HepG2 (cell line): ENCODE measurements around the gene VDAC2. TPM values are rescaled to one million over a fixed set of nuclear protein-coding genes. Genes with fewer than 3 reads are reported as not detected.

ENCODE experiments used
- HOXA7 ChIP-seq: sonication (generic); formaldehyde crosslinking; IDR thresholded peaks from 2 replicates; pipeline ENCODE4 v1.8.1; 2022; ENCODE audit warnings: mild to moderate bottlenecking, missing genetic modification reagents, moderate library complexity
- HOXD1 ChIP-seq: sonication (generic); formaldehyde crosslinking; IDR thresholded peaks from 2 replicates; pipeline ENCODE4 v1.5.0; 2020; ENCODE audit warnings: missing genetic modification reagents
- PAWR ChIP-seq: sonication (generic); formaldehyde crosslinking; IDR thresholded peaks from 2 replicates; pipeline ENCODE4 v1.4.0; 2020; ENCODE audit warnings: missing genetic modification reagents, mild to moderate bottlenecking, borderline replicate concordance
- POGK ChIP-seq: sonication (generic); formaldehyde crosslinking; conservative IDR thresholded peaks from 2 replicates; pipeline ENCODE4 v1.8.0; 2022; ENCODE audit warnings: mild to moderate bottlenecking, moderate library complexity, missing genetic modification reagents
- SALL2 ChIP-seq: sonication (generic); formaldehyde crosslinking; IDR thresholded peaks from 2 replicates; pipeline ENCODE4 v1.8.1; 2023; ENCODE audit warnings: mild to moderate bottlenecking, missing genetic modification reagents, inconsistent platforms
- SP4 ChIP-seq: sonication (generic); formaldehyde crosslinking; IDR thresholded peaks from 2 replicates; pipeline ENCODE4 v1.8.1; 2023; ENCODE audit warnings: mild to moderate bottlenecking, missing genetic modification reagents
- THAP9 ChIP-seq: sonication (generic); formaldehyde crosslinking; IDR thresholded peaks from 2 replicates; pipeline ENCODE4; 2020; ENCODE audit warnings: missing genetic modification reagents, mild to moderate bottlenecking, borderline replicate concordance
- YEATS4 ChIP-seq: sonication (generic); formaldehyde crosslinking; IDR thresholded peaks from 2 replicates; pipeline ENCODE4 v1.4.0; 2020; ENCODE audit warnings: missing genetic modification reagents, borderline replicate concordance
- ZBTB42 ChIP-seq: sonication (generic); formaldehyde crosslinking; IDR thresholded peaks from 2 replicates; pipeline ENCODE4 v1.5.0; 2020; ENCODE audit warnings: mild to moderate bottlenecking, missing genetic modification reagents
- ZNF512 ChIP-seq: sonication (generic); formaldehyde crosslinking; IDR thresholded peaks from 2 replicates; pipeline ENCODE4 v1.4.0; 2020; ENCODE audit warnings: mild to moderate bottlenecking, missing genetic modification reagents
- ZNF557 ChIP-seq: sonication (generic); formaldehyde crosslinking; IDR thresholded peaks from 2 replicates; pipeline ENCODE4 v1.4.0; 2020; ENCODE audit warnings: missing genetic modification reagents
- ZNF749 ChIP-seq: sonication (generic); formaldehyde crosslinking; IDR thresholded peaks from 2 replicates; pipeline ENCODE4 v1.8.0; 2022; ENCODE audit warnings: mild to moderate bottlenecking, missing genetic modification reagents, moderate library complexity, borderline replicate concordance
- ZNF850 ChIP-seq: sonication (generic); formaldehyde crosslinking; conservative IDR thresholded peaks from 2 replicates; pipeline ENCODE4 v1.9.0; 2021; ENCODE audit warnings: mild to moderate bottlenecking, missing genetic modification reagents
- polyA plus RNA-seq, 8 experiments: library from polyadenylated mRNA; depleted of rRNA in 3 of 8; stranded (reverse) in 7 of 8; unstranded in 1 of 8; fragments of >200 nt; fragmentation: Illumina TruSeq in 4 of 8; extraction: Trizol in 4 of 8; gene quantifications; 2 replicates each; pipeline versions ENCODE4 v1.2.1 to v1.2.3, GENCODE V29; 2011 to 2016; ENCODE audit warnings: low read depth in 4 of 8, missing spikeins in 1 of 8, mixed read lengths in 1 of 8; ENCODE audit not compliant: insufficient read depth in 1 of 8
- total RNA-seq, 5 experiments: library from RNA; depleted of rRNA; stranded (reverse); fragments of >200 nt; fragmentation: Illumina TruSeq; extraction: Trizol; gene quantifications; 2 replicates each; pipeline ENCODE4 v1.2.3, GENCODE V29; 2016; ENCODE audit warnings: low read depth in 1 of 5
- TF ChIP-seq, protein P1 (sequence below): sonication (generic); formaldehyde crosslinking; IDR thresholded peaks from 2 replicates; pipeline ENCODE4 v1.5.0; 2020; ENCODE audit warnings: mild to moderate bottlenecking, missing genetic modification reagents, moderate library complexity

VDAC2 gene
- total and polyA plus RNA-seq, 2 of the 13 experiments (the other 11 are each of a cell fraction or from before 2014, with no cell fraction given): 67.9 to 222 TPM

DNA sequence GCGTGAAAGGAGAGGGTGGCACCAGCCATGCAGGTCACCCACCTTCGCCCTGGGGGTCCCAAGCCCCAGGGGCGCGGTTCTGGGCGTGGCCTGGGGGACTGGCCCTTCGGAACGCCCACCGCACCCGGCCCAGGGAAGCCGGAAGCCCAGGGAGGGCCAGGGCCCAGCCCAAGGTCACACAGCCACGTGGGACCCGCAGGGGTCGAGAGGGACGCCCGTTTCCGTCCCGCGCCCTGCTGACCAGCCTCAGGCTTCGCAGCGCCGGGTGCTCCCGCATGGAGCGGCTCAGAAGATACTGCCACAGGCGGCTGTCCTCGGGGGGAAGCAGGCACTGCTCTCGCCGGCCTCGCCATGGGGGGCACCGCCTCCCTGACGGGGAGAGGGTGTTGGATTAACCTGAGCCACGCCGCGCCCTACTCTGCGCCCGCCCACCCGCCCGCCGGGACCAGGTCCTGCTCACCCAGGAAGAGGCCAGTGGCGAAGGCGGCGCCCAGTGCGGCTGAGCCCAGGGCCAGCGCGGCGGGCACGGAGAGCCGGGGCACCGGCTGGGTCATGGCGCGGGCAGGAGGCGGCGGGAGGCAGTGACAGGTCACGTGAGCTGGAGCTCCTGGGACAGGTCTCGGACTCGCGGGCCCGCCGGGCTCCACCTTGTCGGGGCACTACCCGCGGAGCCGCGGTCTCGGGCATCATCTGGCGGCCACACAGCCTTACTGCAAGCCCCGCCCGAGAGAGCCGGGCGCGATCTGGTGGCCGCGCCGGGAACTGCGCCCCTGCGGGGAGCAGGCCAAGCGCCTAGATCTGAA lies 25.0 kb downstream of the VDAC2 start, which contains the start of gene COMTD1 (continued):
- peak; percentile 76; the same call in 1 of the 2 replicates for TF ChIP-seq ZNF749
- peak; percentile 16; the same call in 1 of the 2 replicates for TF ChIP-seq THAP9 (CRISPR knock-in tag)
- peak; percentile 53; the same call in 1 of the 2 replicates for TF ChIP-seq HOXD1 (CRISPR knock-in tag)
- TF ChIP-seq YEATS4 (CRISPR knock-in tag): peak; percentile 90
- TF ChIP-seq SALL2 (CRISPR knock-in tag): peak; percentile 54; the same call in 1 of the 2 replicates
- TF ChIP-seq PAWR (CRISPR knock-in tag): no peak
- TF ChIP-seq ZNF850 (CRISPR knock-in tag): no peak
- no peak for TF ChIP-seq ZNF557
- no peak for TF ChIP-seq ZBTB42 (CRISPR knock-in tag)
- TF ChIP-seq HOXA7: no peak
- no peak for TF ChIP-seq POGK
- 0 out of 2 replicates have a peak, but pooled peaks have one; percentile 58 for TF ChIP-seq SP4 (CRISPR knock-in tag)
- 0 out of 2 replicates have a peak, but pooled peaks have one; percentile 23 for TF ChIP-seq ZNF512 (CRISPR knock-in tag)
- TF ChIP-seq, protein P1, sequence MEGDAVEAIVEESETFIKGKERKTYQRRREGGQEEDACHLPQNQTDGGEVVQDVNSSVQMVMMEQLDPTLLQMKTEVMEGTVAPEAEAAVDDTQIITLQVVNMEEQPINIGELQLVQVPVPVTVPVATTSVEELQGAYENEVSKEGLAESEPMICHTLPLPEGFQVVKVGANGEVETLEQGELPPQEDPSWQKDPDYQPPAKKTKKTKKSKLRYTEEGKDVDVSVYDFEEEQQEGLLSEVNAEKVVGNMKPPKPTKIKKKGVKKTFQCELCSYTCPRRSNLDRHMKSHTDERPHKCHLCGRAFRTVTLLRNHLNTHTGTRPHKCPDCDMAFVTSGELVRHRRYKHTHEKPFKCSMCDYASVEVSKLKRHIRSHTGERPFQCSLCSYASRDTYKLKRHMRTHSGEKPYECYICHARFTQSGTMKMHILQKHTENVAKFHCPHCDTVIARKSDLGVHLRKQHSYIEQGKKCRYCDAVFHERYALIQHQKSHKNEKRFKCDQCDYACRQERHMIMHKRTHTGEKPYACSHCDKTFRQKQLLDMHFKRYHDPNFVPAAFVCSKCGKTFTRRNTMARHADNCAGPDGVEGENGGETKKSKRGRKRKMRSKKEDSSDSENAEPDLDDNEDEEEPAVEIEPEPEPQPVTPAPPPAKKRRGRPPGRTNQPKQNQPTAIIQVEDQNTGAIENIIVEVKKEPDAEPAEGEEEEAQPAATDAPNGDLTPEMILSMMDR (CRISPR knock-in tag): peak; percentile 99
